Measurements from ENCODE around the gene CCDC40.
A peak's percentile ranks its signal among the peaks of the same experiment; 100 is the strongest.

CCDC40 gene

GRCh38 chr17:80100035-80100323 is 63.5 kb downstream of the CCDC40 start:
- no peak overlapping the region for H3K4me3 ChIP-seq (ENCODE audit: low read depth, low read length)
- CTCF ChIA-PET: interaction anchor here (1.0 to 4.6 kb wide), 5 partner anchors 8 to 18 kb away, joined by 3 to 66 read pairs (median 61); no protein-coding TSS in a partner anchor
- POLR2A ChIA-PET: interaction anchor here (0.7 kb wide), 1 partner anchor 164 kb away, joined by 4 read pairs; no protein-coding TSS in a partner anchor
- TF ChIP-seq CTCF (IDR thresholded peaks at IDR 0.05; ENCODE audit: insufficient read depth, low read length, missing control alignments): no peak
- DNase-seq (ENCODE audit: low read depth, low spot score): no peak

- CTCF ChIA-PET: interaction anchor here (0.6 to 4.6 kb wide), 64 partner anchors 9 to 1076 kb away, joined by 3 to 66 read pairs (median 4); partner anchors contain the start of gene TBC1D16
- peak; percentile 80 for TF ChIP-seq CTCF (IDR thresholded peaks at IDR 0.05; ENCODE audit: insufficient read depth, low read length, missing control alignments)
- POLR2A ChIA-PET: interaction anchor here (0.6 to 1.8 kb wide), 5 partner anchors 9 to 44 kb away, joined by 3 to 10 read pairs (median 3); no protein-coding TSS in a partner anchor
- no peak for DNase-seq (ENCODE audit: low read depth, low spot score)
- peak within 1 kb of the TSS; percentile 98 for H3K4me3 ChIP-seq (ENCODE audit: low read depth, low read length)
Measured at GRCh38 chr17:80101011-80101945, 64.8 kb downstream of the CCDC40 start, which contains the start of gene GAA. Gene GAA (plus strand): TSS chr17:80101581. CDS start chr17:80104587, 3,006 bp downstream.

- ChIA-PET CTCF (interaction anchor here (0.6 to 4.6 kb wide), 63 partner anchors 8 to 1076 kb away, joined by 3 to 66 read pairs (median 4); partner anchors contain the start of gene TBC1D16), POLR2A (interaction anchor here (0.7 to 1.8 kb wide), 4 partner anchors 10 to 44 kb away, joined by 3 to 10 read pairs (median 4); no protein-coding TSS in a partner anchor)
- no peak for TF ChIP-seq CTCF (IDR thresholded peaks at IDR 0.05; ENCODE audit: insufficient read depth, low read length, missing control alignments)
- H3K4me3 ChIP-seq (ENCODE audit: low read depth, low read length): peak overlapping the region; percentile 98
- DNase-seq (ENCODE audit: low read depth, low spot score): no peak
Measured at GRCh38 chr17:80101946-80102663, 65.7 kb downstream of the CCDC40 start.

- DNase-seq (ENCODE audit: low read depth, low spot score): no peak
- no peak for TF ChIP-seq CTCF (IDR thresholded peaks at IDR 0.05; ENCODE audit: insufficient read depth, low read length, missing control alignments)
- CTCF ChIA-PET: interaction anchor here (4.6 kb wide), 1 partner anchor 21 kb away, joined by 66 read pairs; no protein-coding TSS in a partner anchor
- peak overlapping the region; percentile 98 for H3K4me3 ChIP-seq (ENCODE audit: low read depth, low read length)
- POLR2A ChIA-PET: no interaction called here
Measured at GRCh38 chr17:80102664-80103448, 66.4 kb downstream of the CCDC40 start.

- H3K4me3 ChIP-seq (ENCODE audit: low read depth, low read length): no peak overlapping the region
- POLR2A ChIA-PET: no interaction called here
- CTCF ChIA-PET: interaction anchor here (1.1 kb wide), 1 partner anchor 17 kb away, joined by 3 read pairs; no protein-coding TSS in a partner anchor
Measured at GRCh38 chr17:80103449-80104085, 67.1 kb downstream of the CCDC40 start.

More at GRCh38 chr17:80103449-80104085, 67.1 kb downstream of the CCDC40 start:
- no peak for TF ChIP-seq CTCF (IDR thresholded peaks at IDR 0.05; ENCODE audit: insufficient read depth, low read length, missing control alignments)
- no peak for DNase-seq (ENCODE audit: low read depth, low spot score)

All from AG04449 (cell line).